HG03095 (cell line): Measurements from ENCODE around the gene LRRC51.

Experiments
- ATAC-seq: cut with Tn5 transposase; IDR thresholded peaks from one replicate; pipeline ENCODE4 v1.9.1; 2021; ENCODE audit warnings: moderate library complexity; ENCODE audit not compliant: unreplicated experiment

LRRC51 gene

GRCh38 chr11:72069787-72070251 is 10.8 kb upstream of the LRRC51 start:
- ATAC-seq = peak; percentile 70

- ATAC-seq = no peak
These were observed 10.2 kb upstream of the LRRC51 start for GRCh38 chr11:72070491-72070890.

GRCh38 chr11:72072348-72072747 is 8.3 kb upstream of the LRRC51 start:
- ATAC-seq = no peak

- no peak for ATAC-seq
These were observed 5.5 kb upstream of the LRRC51 start for GRCh38 chr11:72075109-72075508.

GRCh38 chr11:72075756-72076155 is 4.9 kb upstream of the LRRC51 start:
- ATAC-seq = no peak

- ATAC-seq = no peak
These were observed 2.2 kb upstream of the LRRC51 start for GRCh38 chr11:72078477-72078876.

GRCh38 chr11:72079819-72080325 is 778 bp upstream of the LRRC51 start:
- no peak for ATAC-seq

GRCh38 chr11:72081184-72081644 is 564 bp downstream of the LRRC51 start:
- ATAC-seq = no peak

GRCh38 chr11:72081821-72082453 is 1.3 kb downstream of the LRRC51 start:
- no peak for ATAC-seq

GRCh38 chr11:72083414-72083813 is 2.8 kb downstream of the LRRC51 start:
- no peak for ATAC-seq

GRCh38 chr11:72084076-72084475 is 3.4 kb downstream of the LRRC51 start:
- no peak for ATAC-seq

GRCh38 chr11:72084965-72085364 is 4.3 kb downstream of the LRRC51 start:
- ATAC-seq = no peak

- no peak for ATAC-seq
These were observed 5.1 kb downstream of the LRRC51 start for GRCh38 chr11:72085621-72086351.

- ATAC-seq = no peak
These were observed 7.6 kb downstream of the LRRC51 start for GRCh38 chr11:72088076-72088808.

GRCh38 chr11:72091292-72091691 is 10.6 kb downstream of the LRRC51 start:
- peak; percentile 56 for ATAC-seq

- ATAC-seq = no peak
These were observed 18.1 kb downstream of the LRRC51 start for GRCh38 chr11:72098741-72099140.

GRCh38 chr11:72100009-72100408 is 19.4 kb downstream of the LRRC51 start:
- no peak for ATAC-seq

GRCh38 chr11:72100462-72100861 is 19.8 kb downstream of the LRRC51 start:
- no peak for ATAC-seq

- no peak for ATAC-seq
These were observed 21.5 kb downstream of the LRRC51 start for GRCh38 chr11:72102162-72102561.

- no peak for ATAC-seq
These were observed 21.9 kb downstream of the LRRC51 start for GRCh38 chr11:72102631-72102945.

- peak; percentile 73 for ATAC-seq
These were observed 22.5 kb downstream of the LRRC51 start, which contains the start of gene LAMTOR1 for GRCh38 chr11:72102946-72103753. LAMTOR1 (minus strand) TSS chr11:72103297; CDS start chr11:72103224, 73 bp downstream.
